ENCODE data around the gene MICU1.

DNA sequence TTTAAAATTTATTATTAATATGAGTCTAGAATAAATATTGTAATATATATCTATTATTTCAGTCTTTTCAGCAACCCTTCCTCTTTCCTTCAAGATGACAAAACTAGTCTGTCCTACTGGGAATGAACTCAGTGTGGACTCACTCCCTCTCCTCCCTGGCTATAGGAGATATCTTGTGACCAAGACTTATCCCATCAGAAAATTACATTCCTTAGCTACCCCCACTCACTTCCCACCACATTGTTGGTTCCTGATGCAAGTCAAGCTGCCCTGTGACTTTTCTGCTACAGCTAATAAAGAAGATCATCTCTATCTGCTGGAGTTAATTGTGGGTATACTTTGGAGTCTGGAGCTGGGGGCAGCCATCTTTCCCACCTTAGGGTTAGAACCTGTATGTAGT is 38.1 kb upstream of the MICU1 start:
- TF ChIP-seq, protein P1, sequence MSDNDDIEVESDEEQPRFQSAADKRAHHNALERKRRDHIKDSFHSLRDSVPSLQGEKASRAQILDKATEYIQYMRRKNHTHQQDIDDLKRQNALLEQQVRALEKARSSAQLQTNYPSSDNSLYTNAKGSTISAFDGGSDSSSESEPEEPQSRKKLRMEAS (IDR thresholded peaks at IDR 0.05) = no peak
- TF ChIP-seq, protein P2, sequence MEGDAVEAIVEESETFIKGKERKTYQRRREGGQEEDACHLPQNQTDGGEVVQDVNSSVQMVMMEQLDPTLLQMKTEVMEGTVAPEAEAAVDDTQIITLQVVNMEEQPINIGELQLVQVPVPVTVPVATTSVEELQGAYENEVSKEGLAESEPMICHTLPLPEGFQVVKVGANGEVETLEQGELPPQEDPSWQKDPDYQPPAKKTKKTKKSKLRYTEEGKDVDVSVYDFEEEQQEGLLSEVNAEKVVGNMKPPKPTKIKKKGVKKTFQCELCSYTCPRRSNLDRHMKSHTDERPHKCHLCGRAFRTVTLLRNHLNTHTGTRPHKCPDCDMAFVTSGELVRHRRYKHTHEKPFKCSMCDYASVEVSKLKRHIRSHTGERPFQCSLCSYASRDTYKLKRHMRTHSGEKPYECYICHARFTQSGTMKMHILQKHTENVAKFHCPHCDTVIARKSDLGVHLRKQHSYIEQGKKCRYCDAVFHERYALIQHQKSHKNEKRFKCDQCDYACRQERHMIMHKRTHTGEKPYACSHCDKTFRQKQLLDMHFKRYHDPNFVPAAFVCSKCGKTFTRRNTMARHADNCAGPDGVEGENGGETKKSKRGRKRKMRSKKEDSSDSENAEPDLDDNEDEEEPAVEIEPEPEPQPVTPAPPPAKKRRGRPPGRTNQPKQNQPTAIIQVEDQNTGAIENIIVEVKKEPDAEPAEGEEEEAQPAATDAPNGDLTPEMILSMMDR (IDR thresholded peaks at IDR 0.05 in 2 of 3, conservative IDR thresholded peaks at IDR 0.05 in 1 of 3; ENCODE audit: borderline replicate concordance in 1 of 3, insufficient read depth in 1 of 3, low read depth in 2 of 3, low read length in 2 of 3) = no peak
- no peak for TF ChIP-seq POLR2A (IDR thresholded peaks at IDR 0.05; ENCODE audit: borderline replicate concordance, extremely low read depth, insufficient read depth, insufficient read length)
- TF ChIP-seq JUND (IDR thresholded peaks at IDR 0.05) = no peak
- no peak for TF ChIP-seq ZNF274 (IDR thresholded peaks at IDR 0.05; ENCODE audit: low read depth, low read length)
- TF ChIP-seq POLR2AphosphoS5 (IDR thresholded peaks at IDR 0.05; ENCODE audit: low read depth, low read length) = no peak
- TF ChIP-seq SRF (IDR thresholded peaks at IDR 0.05; ENCODE audit: low read depth) = no peak
- no peak for TF ChIP-seq RAD21 (IDR thresholded peaks at IDR 0.05; ENCODE audit: low read depth)
- no peak for TF ChIP-seq EZH2 (IDR thresholded peaks at IDR 0.05)
- no peak for TF ChIP-seq YY1 (IDR thresholded peaks at IDR 0.05; ENCODE audit: extremely low read depth, insufficient replicate concordance, low read depth, low read length)
- no peak for TF ChIP-seq EZH2phosphoT487 (IDR thresholded peaks at IDR 0.05; ENCODE audit: borderline replicate concordance)
- TF ChIP-seq, protein P3, sequence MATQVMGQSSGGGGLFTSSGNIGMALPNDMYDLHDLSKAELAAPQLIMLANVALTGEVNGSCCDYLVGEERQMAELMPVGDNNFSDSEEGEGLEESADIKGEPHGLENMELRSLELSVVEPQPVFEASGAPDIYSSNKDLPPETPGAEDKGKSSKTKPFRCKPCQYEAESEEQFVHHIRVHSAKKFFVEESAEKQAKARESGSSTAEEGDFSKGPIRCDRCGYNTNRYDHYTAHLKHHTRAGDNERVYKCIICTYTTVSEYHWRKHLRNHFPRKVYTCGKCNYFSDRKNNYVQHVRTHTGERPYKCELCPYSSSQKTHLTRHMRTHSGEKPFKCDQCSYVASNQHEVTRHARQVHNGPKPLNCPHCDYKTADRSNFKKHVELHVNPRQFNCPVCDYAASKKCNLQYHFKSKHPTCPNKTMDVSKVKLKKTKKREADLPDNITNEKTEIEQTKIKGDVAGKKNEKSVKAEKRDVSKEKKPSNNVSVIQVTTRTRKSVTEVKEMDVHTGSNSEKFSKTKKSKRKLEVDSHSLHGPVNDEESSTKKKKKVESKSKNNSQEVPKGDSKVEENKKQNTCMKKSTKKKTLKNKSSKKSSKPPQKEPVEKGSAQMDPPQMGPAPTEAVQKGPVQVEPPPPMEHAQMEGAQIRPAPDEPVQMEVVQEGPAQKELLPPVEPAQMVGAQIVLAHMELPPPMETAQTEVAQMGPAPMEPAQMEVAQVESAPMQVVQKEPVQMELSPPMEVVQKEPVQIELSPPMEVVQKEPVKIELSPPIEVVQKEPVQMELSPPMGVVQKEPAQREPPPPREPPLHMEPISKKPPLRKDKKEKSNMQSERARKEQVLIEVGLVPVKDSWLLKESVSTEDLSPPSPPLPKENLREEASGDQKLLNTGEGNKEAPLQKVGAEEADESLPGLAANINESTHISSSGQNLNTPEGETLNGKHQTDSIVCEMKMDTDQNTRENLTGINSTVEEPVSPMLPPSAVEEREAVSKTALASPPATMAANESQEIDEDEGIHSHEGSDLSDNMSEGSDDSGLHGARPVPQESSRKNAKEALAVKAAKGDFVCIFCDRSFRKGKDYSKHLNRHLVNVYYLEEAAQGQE (IDR thresholded peaks at IDR 0.05; ENCODE audit: low read depth) = no peak
- no peak for TF ChIP-seq ZFX (IDR thresholded peaks at IDR 0.05)

Measured in HCT116 (cell line).